Gastroesophageal sphincter (tissue), 4 donors: ENCODE measurements around the gene AGTRAP. TPM values are rescaled to one million over a fixed set of nuclear protein-coding genes. Genes with fewer than 3 reads are reported as not detected.

Experiments
- ATAC-seq: fragments of 150-250 bp; one replicate; pipeline ENCODE4 v1.9.1; 2016; ENCODE audit warnings: mild to moderate bottlenecking, moderate library complexity
- H3K27ac ChIP-seq, 4 donors: fragments of 200-600 bp; sonication (generic) in 3 of 4; 1 replicate in 3 of 4; 2 replicates in 1 of 4; pipeline ENCODE4 v1.5.1; 2016 to 2019
- H3K27me3 ChIP-seq: fragments of 200-600 bp; sonication (generic); one replicate; pipeline ENCODE4 v1.5.1; 2019
- H3K36me3 ChIP-seq, 2 donors: fragments of 200-600 bp; sonication (generic); one replicate each; pipeline ENCODE4 v1.5.1; 2019; ENCODE audit warnings: control low read depth in 1 of 2
- H3K4me1 ChIP-seq, 3 donors: fragments of 200-600 bp; sonication (generic); 1 replicate in 2 of 3; 2 replicates in 1 of 3; pipeline ENCODE4 v1.5.1; 2016 to 2019; ENCODE audit warnings: control low read depth in 2 of 3
- H3K4me3 ChIP-seq, 2 donors: fragments of 200-600 bp; sonication (generic); one replicate each; pipeline ENCODE4 v1.5.1; 2019; ENCODE audit warnings: mild to moderate bottlenecking in 1 of 2, moderate library complexity in 1 of 2
- H3K9me3 ChIP-seq, 3 donors: fragments of 200-600 bp; sonication (generic); one replicate each; pipeline ENCODE4 v1.5.1; 2017 to 2019; ENCODE audit warnings: control low read depth in 2 of 3
- CTCF ChIP-seq, 4 experiments: fragments of 200-600 bp in 2 of 4; fragments of 450-650 bp in 2 of 4; sonication (generic) in 1 of 4; IDR thresholded peaks; one replicate each; pipeline ENCODE4 v1.5.1; 2017 to 2019; ENCODE audit warnings: antibody characterized with exemption in 4 of 4, mild to moderate bottlenecking in 2 of 4, moderate library complexity in 2 of 4
- EP300 ChIP-seq: sonication (generic); formaldehyde crosslinking; IDR thresholded peaks from one replicate; pipeline ENCODE4 v1.6.1; 2017; ENCODE audit warnings: antibody characterized with exemption, mild to moderate bottlenecking
- POLR2A ChIP-seq, 2 donors: fragments of 450-650 bp; IDR thresholded peaks; one replicate each; pipeline ENCODE4 v1.6.1; 2017; ENCODE audit warnings: antibody characterized with exemption in 2 of 2, mild to moderate bottlenecking in 2 of 2, moderate library complexity in 1 of 2
- POLR2AphosphoS5 ChIP-seq: sonication (generic); formaldehyde crosslinking; IDR thresholded peaks from one replicate; pipeline ENCODE4 v1.6.1; 2017; ENCODE audit warnings: antibody characterized with exemption
- WGBS, 2 donors: methylation state at CpG; one replicate each; pipeline ENCODE4 v1.1.5; 2018; ENCODE audit warnings: low coverage in 1 of 2; 5-methylcytosine and 5-hydroxymethylcytosine counted together
- total RNA-seq, 4 donors: library from RNA; depleted of rRNA; stranded (reverse); fragments of >200 nt; gene quantifications; one replicate each; pipeline ENCODE4 v1.1.0, GENCODE V29; 2016

AGTRAP gene
- total RNA-seq, 4 donors from 2014 or later = 32.2 to 56.4 (median 40.5) TPM

GRCh38 chr1:11789126-11790067, 53.5 kb downstream of the AGTRAP start:
- H3K4me1 ChIP-seq = peaks cover 0 to 83% (median 66%) of the 10 kb centered on the region in 3 donors

GRCh38 chr1:11790101-11790879, 54.4 kb downstream of the AGTRAP start:
- H3K9me3 ChIP-seq = no peaks in the 10 kb centered on the region
- 0 to 51% methylated on average over 2 to 12 of the region's 20 CpGs for WGBS, 2 donors
- TF ChIP-seq EP300 = no peak
- TF ChIP-seq POLR2AphosphoS5 = peak; percentile 8
- no peak overlapping the region for H3K4me3 ChIP-seq
- no peaks in the 10 kb centered on the region for H3K27me3 ChIP-seq
- H3K36me3 ChIP-seq = peaks cover 0 to 51% of the 10 kb centered on the region in 2 donors
- H3K4me1 ChIP-seq = peaks cover 0 to 74% (median 58%) of the 10 kb centered on the region in 3 donors
- ATAC-seq = no peak
- peak overlapping the region; percentile 64 to 95 (median 90) for H3K27ac ChIP-seq

More at GRCh38 chr1:11789126-11790067, 53.5 kb downstream of the AGTRAP start:
- no peaks in the 10 kb centered on the region for H3K27me3 ChIP-seq
- no peak for TF ChIP-seq POLR2AphosphoS5
- TF ChIP-seq CTCF (IDR thresholded peaks at IDR 0.05) = no peak
- no peak for TF ChIP-seq EP300
- no peak for TF ChIP-seq POLR2A (IDR thresholded peaks at IDR 0.05)
- peaks cover 0 to 42% of the 10 kb centered on the region in 2 donors for H3K36me3 ChIP-seq
- H3K4me3 ChIP-seq = no peak overlapping the region
- no peaks in the 10 kb centered on the region for H3K9me3 ChIP-seq
- ATAC-seq = no peak
- peak overlapping the region; percentile 64 to 95 (median 90) for H3K27ac ChIP-seq
- 83% methylated on average over 3 of the region's 13 CpGs; no CpG with 5 or more reads in 1 of the 2 donors for WGBS, 2 donors

- peaks cover 0 to 66% (median 56%) of the 10 kb centered on the region in 3 donors for H3K4me1 ChIP-seq
These were observed 55.2 kb downstream of the AGTRAP start for GRCh38 chr1:11790880-11791715.

GRCh38 chr1:11792106-11792505, 56.2 kb downstream of the AGTRAP start:
- Histone ChIP-seq H3K27ac (peak overlapping the region; percentile 21 to 95 (median 90)), H3K4me3 (no peak overlapping the region), H3K36me3 (peaks cover 0 to 68% of the 10 kb centered on the region in 2 donors), H3K27me3 (no peaks in the 10 kb centered on the region), H3K4me1 (peaks cover 0 to 64% (median 47%) of the 10 kb centered on the region in 3 donors), H3K9me3 (no peaks in the 10 kb centered on the region)
- WGBS, 2 donors = 91% methylated on average over 10 of the region's 11 CpGs; no CpG with 5 or more reads in 1 of the 2 donors
- ATAC-seq = no peak
- no peak for TF ChIP-seq EP300
- TF ChIP-seq POLR2AphosphoS5 = no peak
- no peak for TF ChIP-seq CTCF (IDR thresholded peaks at IDR 0.05)
- TF ChIP-seq POLR2A (IDR thresholded peaks at IDR 0.05) = no peak

More at GRCh38 chr1:11790880-11791715, 55.2 kb downstream of the AGTRAP start:
- Histone ChIP-seq H3K36me3 (peaks cover 0 to 59% of the 10 kb centered on the region in 2 donors), H3K9me3 (no peaks in the 10 kb centered on the region), H3K4me3 (no peak overlapping the region), H3K27ac (peak overlapping the region; percentile 64 to 95 (median 90)), H3K27me3 (no peaks in the 10 kb centered on the region)
- peak; percentile 96 for ATAC-seq
- peak; percentile 90 for TF ChIP-seq EP300
- no peak for TF ChIP-seq POLR2A (IDR thresholded peaks at IDR 0.05)
- peak; percentile 99 for TF ChIP-seq POLR2AphosphoS5
- peak in 1 of 4 experiments; percentile 16 for TF ChIP-seq CTCF (IDR thresholded peaks at IDR 0.05)
- WGBS, 2 donors = 20 to 74% methylated on average over 4 to 6 of the region's 19 CpGs
